GM18505 (cell line): ENCODE results near the gene TTLL6.
"Not testable (repeated sequence)": the region's sequence is repeated elsewhere in the genome, so short reads cannot be mapped to it uniquely, and the experiment has no call there.

Source experiments
- ATAC-seq: cut with Tn5 transposase; IDR thresholded peaks from one replicate; pipeline ENCODE4 v1.9.1; 2021; ENCODE audit not compliant: unreplicated experiment
- POLR2A ChIP-seq: IDR thresholded peaks from 4 replicates; pipeline ENCODE4 v1.6.1; 2011; ENCODE audit warnings: borderline replicate concordance; ENCODE audit not compliant: insufficient read depth, insufficient read length; ENCODE audit errors: extremely low read depth

Gene TTLL6

DNA sequence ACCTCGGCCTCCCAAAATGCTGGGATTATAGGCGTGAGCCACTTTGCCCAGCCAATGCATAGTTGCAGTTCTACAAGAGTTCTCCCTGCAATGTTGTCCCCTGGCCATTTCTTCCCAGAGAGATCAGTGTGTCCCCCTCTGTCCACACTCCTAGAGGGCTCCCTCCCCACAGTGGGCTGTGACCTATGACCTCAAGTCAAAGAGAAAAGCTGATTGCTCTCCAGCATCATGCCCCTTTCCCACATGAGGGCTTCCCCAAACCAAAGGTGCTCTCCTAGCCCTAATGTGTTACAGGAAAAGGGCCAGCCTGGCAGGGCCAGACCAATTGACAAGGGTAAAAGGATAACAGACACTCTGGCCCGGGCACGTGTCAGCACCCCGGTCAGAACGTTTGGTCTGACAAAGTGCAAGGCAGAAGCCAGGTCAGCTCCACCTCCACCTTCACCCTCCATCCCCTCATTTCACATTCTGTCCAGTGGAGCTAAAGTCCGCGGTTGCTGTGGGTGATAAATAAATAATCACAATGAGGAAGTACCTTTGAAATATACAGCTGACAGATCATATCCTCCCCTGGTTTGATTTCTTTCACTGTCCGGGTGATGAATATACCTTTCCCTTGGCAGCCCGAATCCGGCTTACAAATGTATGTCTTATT, 17.8 kb downstream of the TTLL6 start:
- TF ChIP-seq POLR2A = no peak
- no peak for ATAC-seq

DNA sequence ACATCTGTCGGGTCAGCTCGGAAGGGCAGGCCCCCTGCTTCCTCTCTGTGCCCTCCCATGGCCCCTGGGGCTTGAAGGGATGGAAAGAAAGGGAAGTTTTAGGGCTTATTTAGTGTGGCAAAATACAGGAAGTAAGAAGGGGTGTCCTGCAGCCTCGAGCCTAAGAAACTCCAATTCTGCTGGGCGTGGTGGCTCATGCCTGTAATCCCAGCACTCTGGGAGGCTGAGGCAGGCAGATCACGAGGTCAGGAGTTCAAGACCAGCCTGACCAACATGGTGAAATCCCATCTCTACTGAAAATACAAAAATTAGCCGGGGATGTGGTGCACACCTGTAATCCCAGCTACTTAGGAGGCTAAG, 20.9 kb downstream of the TTLL6 start:
- not testable (repeated sequence) for ATAC-seq

DNA sequence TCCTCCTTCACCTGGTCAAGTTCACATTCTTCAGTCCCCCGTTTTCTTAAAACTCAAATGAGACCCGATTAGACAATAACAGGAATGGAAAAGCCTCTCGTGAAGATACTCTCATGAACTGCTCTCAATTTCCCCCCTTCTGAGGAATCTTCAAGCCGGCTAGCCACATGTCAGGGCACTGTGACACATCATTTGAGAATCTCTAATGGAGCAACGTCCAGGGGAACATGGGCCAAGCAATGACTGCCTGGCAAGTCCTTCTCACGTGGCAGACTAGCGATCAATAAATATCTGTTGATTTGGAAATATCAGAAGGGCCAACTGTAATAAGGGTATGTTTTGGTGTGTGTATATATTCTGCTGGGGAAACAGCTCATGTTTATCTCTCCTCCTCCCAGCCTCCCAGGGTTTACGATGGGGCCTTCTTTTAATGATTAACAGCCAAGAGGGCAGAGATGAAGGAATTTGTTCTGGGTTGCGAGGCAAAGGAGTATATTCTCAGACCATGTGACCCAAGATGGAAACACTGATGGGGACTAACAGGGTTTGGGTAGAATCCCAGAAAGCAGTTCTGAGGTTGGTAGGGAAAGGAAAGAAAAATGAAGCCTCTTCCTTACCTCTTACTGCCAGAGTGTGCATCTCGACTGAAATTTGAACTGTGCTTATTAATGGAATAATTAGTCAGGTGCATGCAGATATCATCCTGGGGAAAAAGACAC, 21.4 kb downstream of the TTLL6 start:
- no peak for ATAC-seq

DNA sequence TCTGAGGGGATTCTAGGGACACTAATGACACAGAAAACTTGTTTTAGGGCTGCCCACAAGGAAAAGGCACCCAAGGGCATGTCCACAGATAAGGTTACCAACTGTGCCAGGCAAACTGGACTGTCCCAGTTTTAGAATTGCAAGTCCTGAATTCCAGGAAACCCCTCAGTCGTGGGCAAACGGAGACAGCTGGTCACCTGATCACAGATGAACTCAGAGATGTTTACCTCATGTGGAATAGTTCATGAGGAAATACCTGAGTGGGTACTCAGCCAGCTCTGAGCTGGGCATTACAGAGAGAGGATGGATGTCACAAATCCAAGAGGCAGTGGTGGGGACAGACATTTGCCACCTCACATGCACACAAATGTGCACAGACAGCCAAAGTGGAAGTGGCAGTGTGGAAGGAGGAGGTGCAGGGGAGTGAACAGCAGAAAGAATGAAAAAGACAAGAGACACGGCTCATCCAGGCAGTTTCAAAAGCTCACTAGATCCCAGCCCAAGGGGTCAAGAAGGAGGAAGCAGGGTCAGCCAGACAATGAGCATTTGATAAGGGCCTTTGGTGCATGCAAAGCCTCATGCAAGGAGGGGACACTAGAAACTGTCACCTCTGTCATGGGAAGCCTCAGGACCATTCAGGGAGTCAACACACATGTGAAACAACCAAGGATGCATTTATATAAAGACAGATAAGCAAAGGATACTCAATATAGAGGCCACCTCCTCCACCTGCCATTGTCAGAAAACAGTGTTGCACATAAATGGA, 24.8 kb downstream of the TTLL6 start:
- no peak for ATAC-seq
- TF ChIP-seq POLR2A = no peak

More for the DNA sequence above, 21.4 kb downstream of the TTLL6 start:
- TF ChIP-seq POLR2A = no peak

DNA sequence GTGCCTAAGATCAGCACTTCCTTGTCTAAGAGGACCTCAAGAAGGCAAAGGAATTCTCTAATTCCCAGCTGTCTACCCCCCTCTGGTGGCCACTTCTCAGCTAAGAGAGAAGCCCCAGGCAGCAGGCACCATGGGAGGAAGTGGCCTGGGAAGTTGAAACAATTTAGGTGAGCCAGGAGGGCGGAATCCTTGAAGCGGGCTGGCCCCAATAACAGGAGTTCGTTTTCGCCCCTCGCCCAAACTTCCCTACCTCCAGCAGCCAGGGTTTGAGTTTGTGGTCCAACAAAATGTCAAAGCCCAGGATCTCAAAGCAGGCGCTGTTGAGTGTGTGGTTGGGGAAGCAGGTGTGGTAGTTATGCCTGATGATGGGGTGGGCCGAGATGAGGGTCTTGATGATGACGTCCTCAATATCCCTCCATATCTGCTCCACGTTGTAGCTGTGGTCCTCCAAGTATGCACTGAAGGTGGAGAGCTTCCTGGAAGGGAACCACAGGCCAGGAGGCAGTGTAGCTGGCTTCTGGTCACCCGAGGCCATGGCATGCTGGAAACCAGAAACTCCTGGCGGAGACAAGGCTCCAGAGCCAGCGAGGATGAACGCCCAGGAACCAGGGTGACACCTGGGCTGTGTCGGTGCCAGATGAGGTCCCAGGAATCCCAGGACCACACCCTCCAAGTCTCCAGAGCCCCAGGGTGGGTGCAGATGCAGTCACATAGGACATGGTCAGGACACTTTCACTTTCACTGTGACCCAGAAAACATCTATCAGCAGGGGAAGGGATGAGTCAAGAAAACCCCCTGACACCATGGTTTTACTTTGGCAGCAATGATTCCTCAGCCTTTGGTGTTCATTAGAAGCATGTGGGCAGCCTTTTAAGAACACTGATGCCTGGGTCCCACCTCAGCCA, 25.6 kb downstream of the TTLL6 start:
- no peak for ATAC-seq
- TF ChIP-seq POLR2A = no peak

DNA sequence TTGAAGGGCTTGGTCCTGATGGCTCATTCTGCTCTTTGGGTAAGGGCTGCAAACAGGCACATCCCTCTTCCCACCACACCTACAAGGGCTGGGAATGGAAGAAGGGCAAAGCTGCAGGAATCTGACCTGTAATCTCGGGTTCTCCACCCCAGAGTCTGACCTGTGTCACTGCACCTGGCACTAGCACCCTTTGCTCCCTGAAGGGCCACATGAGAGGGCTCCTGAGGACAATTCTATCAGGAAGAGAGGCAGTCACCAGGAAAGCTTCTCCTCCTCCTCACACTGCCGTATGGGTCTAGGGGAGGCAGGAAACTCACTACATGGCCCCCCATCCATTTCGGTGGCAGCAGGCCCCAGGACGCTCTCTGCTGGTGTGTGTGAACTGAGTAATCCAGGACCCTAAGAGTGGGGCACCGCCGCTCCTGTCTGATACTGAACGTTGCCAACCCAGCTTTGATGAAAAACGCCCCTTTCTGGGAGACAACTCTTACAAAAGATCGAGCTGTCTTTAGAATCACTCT, 26.4 kb downstream of the TTLL6 start:
- ATAC-seq = no peak
- TF ChIP-seq POLR2A = no peak

DNA sequence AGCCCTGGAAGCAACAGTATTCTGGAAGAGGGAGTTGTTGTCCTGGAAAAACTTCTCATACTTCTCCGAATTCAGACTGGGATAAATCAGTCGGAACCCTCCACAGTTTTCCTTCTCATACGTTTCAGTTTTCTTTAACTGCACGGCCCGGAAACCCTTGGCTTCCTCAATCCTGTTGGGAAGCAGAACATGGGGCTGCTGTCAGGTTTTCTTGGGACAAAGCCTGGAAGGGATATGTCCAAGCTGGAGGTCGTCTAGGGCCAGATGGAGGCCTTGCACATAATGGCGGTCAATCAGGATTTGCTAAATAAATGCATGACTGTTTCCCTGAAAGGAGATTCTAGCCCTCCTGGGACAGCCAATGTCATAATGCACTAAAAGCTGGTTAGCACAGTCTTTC, 29.2 kb downstream of the TTLL6 start:
- TF ChIP-seq POLR2A = no peak
- no peak for ATAC-seq

DNA sequence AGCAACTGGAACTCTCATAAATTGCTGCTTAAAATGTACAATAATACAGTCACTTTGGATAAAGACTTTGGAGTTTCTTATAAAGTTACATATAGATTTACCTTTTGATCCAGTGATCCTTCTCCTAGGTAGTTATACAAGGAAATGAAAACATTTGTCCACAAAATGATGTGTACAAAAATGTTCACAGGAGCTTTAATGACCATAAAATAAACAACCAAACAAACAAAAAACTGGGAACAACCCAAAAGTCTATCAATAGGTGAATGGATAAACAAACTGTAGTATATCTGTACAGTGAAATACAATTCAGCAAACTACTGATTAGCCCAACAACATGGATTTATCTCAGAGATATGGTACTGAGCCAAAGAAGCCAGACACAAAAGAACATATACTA, 37.6 kb downstream of the TTLL6 start:
- TF ChIP-seq POLR2A = no peak
- ATAC-seq = no peak

DNA sequence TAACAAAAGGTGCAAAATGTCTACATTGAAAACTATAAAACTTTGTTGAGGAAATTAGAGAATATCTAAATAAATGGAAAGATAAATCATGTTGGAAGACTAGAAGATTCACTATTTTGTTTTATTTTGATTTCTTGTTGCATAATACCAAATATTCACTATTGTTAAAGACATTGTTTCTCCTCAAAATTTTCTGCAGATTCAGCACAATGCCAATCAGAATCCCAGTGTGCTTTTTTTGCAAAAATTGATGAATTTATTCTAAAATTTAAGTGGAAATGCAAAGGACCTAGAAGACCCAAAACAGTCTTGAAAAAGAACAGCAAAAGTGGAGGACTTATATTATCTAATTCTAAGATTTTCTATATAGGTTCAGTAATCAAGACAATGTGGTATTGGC, 40.4 kb downstream of the TTLL6 start:
- no peak for ATAC-seq
- TF ChIP-seq POLR2A = no peak

DNA sequence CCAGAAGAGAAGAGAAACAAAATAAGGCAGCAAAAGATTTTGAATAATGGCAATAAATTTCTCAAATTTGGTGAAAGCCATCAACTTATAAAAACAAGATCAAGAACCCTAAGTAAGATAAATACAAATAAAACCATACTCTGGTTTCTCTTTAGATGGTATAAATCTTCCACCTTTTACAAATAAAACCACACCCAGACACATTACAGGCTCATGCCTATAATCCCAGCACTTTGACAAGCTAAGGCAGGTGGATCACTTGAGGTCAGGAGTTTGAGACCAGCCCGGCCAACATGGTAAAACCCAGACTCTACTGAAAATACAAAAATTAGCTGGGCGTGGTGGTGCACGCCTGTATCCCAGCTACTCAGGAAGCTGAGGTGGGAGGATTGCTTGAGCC, 43.8 kb downstream of the TTLL6 start:
- no peak for ATAC-seq
- no peak for TF ChIP-seq POLR2A

DNA sequence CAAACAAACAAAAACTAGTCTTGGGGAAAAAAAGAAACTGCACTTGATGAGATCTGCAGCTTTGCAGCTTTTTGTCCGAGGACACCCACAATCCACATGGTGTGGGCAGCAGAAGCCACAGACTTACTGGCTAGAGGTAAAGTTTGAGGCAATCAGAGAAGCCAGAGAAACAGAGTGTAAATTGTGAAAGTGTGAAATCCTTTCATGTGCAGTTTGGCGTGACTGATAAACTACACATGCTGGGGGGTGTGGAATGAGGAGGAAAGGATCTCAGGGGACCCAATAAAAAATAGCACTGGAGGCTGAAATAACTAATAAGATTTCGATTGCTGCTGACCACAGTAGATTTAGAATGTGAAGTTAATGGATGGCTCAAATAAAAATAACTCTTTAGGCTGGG, 46.1 kb downstream of the TTLL6 start:
- no peak for ATAC-seq
- no peak for TF ChIP-seq POLR2A

DNA sequence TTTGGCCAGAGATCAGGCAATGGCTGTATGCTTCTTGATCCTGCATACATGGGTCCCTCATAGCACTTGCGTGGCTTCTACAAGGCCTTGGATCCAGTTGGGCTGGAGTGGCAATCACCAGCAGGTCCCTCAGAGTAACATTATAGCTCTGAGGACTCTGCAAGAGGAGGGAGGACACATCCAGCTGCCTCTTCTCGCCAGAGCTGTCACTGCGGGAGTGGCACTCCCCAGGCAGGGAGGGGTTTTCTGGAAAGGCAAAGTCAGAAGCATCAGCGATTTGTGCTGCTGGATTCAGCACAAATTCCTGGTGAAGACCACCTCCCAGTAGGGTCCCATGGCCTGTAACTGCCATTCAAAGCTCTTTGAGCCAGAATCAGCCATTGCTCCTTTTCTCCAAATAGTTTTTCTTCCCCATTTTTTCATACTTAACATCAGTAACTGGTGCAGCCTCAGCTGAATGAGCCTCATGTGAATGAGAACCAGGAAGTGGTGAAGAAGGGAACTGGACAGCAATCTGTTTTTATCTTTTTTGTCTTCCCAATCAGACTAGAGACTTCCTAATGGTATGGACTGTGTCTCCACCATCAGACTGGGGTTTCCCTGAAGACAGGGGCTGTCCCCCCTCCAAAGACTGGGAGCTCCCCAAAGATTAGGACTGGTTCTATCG, 47.9 kb downstream of the TTLL6 start:
- no peak for TF ChIP-seq POLR2A
- ATAC-seq = no peak
